Heart left ventricle (tissue), 16 donors: ENCODE data around the gene PFKFB2. TPM values are rescaled to one million over a fixed set of nuclear protein-coding genes. Genes with fewer than 3 reads are reported as not detected.

Source experiments
- ATAC-seq, 4 donors: fragments of 200-7000 bp; cut with Tn5 transposase; one replicate each; pipeline ENCODE4 v1.9.1; 2020 to 2022; ENCODE audit warnings: moderate library complexity in 4 of 4, mild to moderate bottlenecking in 3 of 4, moderate number of reproducible peaks in 1 of 4
- DNase-seq, 5 donors: peaks; one replicate each; pipeline ENCODE4 v3.0.0-alpha.2; 2020
- H3K27ac ChIP-seq, 12 donors: fragments of 200-600 bp; sonication (generic) in 4 of 12; one replicate each; pipeline versions ENCODE4 v1.5.0 to v1.8.0; 2016 to 2022; ENCODE audit warnings: mild to moderate bottlenecking in 2 of 12
- H3K27me3 ChIP-seq, 9 donors: fragments of 200-600 bp; sonication (generic) in 2 of 9; one replicate each; pipeline versions ENCODE4 v1.5.1 to v1.8.0; 2016 to 2022; ENCODE audit warnings: mild to moderate bottlenecking in 3 of 9
- H3K36me3 ChIP-seq, 9 donors: fragments of 200-600 bp; sonication (generic) in 2 of 9; one replicate each; pipeline versions ENCODE4 v1.5.0 to v1.8.0; 2018 to 2022; ENCODE audit warnings: mild to moderate bottlenecking in 2 of 9
- H3K4me1 ChIP-seq, 12 donors: fragments of 200-600 bp; sonication (generic) in 4 of 12; one replicate each; pipeline versions ENCODE4 v1.5.0 to v1.8.0; 2016 to 2022; ENCODE audit warnings: mild to moderate bottlenecking in 3 of 12
- H3K4me3 ChIP-seq, 12 donors: fragments of 200-600 bp; sonication (generic) in 4 of 12; one replicate each; pipeline versions ENCODE4 v1.5.0 to v1.8.0; 2017 to 2022; ENCODE audit warnings: mild to moderate bottlenecking in 9 of 12, moderate library complexity in 4 of 12
- H3K9me3 ChIP-seq, 12 donors: fragments of 200-600 bp; sonication (generic) in 4 of 12; one replicate each; pipeline versions ENCODE4 v1.5.0 to v1.8.0; 2016 to 2022; ENCODE audit warnings: mild to moderate bottlenecking in 1 of 12
- POLR2A ChIP-seq, 2 donors: fragments of 450-650 bp; IDR thresholded peaks; one replicate each; pipeline ENCODE4 v1.6.1; 2017; ENCODE audit warnings: antibody characterized with exemption in 2 of 2, mild to moderate bottlenecking in 2 of 2, moderate library complexity in 2 of 2
- WGBS, 4 donors: extraction: QIAGEN DNeasy Blood & Tissue Kit in 2 of 4; methylation state at CpG; one replicate each; pipeline versions ENCODE4 v1.1.5 to v1.1.7; 2013 to 2018; 5-methylcytosine and 5-hydroxymethylcytosine counted together
- intact Hi-C, 10 donors: fragments of 100-400 bp; cut with DNase I; formaldehyde crosslinking; loops; one replicate each; pipeline versions ENCODE4 v1.11.1 to v1.14.2; 2022
- polyA plus RNA-seq, 2 donors: library from polyadenylated mRNA; stranded (reverse); fragments of 200-250 nt; gene quantifications; one replicate each; pipeline ENCODE4 v1.2.3, GENCODE V29; 2013
- total RNA-seq, 9 donors: library from RNA; depleted of rRNA in 2 of 9; stranded (reverse); fragments of >200 nt in 2 of 9; fragmentation: NEBNext Ultra II Directional in 3 of 9; extraction: Animal tissue kit (Norgen Biotek cat#: 25700) in 3 of 9; gene quantifications; one replicate each; pipeline versions ENCODE4 v1.1.0 to v1.2.4, GENCODE V29; 2016 to 2023
- TF ChIP-seq, protein P1 (sequence below), 12 donors: fragments of 200-600 bp; sonication (generic) in 4 of 12; IDR thresholded peaks; one replicate each; pipeline versions ENCODE4 v1.5.0 to v1.8.0; 2018 to 2022; ENCODE audit warnings: antibody characterized with exemption in 12 of 12, mild to moderate bottlenecking in 5 of 12
- donor health status: ischemic (EF 13 %, LVEDD 7.1; RV severe dilation, severe dysfunction).
- donor health status: healthy with polysubstance abuse.
- donor health status: DM: no; HTN: yes; CAD: no.
- donor health status: DM: no; HTN: no; CAD: no.
- donor health status: ischemic (EF 25% LVEDD 6.9; RV normal size, moderate dysfunction).
- donor health status: ischemic (EF 25% LVEDD 5.7; RV mildly dilated, moderate dysfunction).
- donor health status: healthy.
- donor health status: DM: yes; HTN: yes; CAD: no.
- donor health status: ischemic (EF 35%, LVEDD 5.7; RV mildly dilated, moderate dysfunction).
- donor health status: nonischemic (EF 11% LVEDD 7.7; RV severe dilation, severe dysfunction).
- donor health status: DM: yes; HTN: yes; CAD: no.
- donor health status: PGD.
- donor health status: ischemic (EF 29% LVEDD 5.4; RV normal size, mild dysfunction).
- donor health status: nonischemic (EF 23%, LVEDD 6.1; RV moderate dilation, normal function).

The PFKFB2 gene
- total and polyA plus RNA-seq, 11 donors = 16.0 to 130 (median 58.7) TPM

DNA sequence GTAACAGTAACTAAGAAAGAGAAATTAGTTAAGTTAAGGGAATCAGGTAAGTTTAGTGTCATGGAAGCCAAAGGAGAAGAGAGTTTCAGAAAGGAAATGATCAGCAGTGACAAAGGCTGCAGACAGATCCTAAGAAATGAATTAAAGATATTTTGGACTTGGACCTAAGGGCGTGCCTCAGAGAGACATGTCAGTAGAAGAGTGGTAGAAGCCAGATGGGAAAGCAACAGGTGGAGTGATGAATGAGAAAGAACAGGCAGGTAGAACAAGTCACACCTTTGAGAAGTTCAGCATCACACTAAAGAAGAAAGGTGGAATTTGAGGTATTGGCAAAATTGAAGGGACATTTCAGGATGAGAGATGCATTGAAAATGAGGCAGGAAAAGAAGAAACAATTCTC, 49.6 kb downstream of the PFKFB2 start:
- H3K4me1 ChIP-seq = peaks cover 0 to 4% (median 0%) of the 10 kb centered on the region in 12 donors
- intact Hi-C loops = no loop called here
- no peak for DNase-seq
- WGBS, 4 donors = 66 to 85% (median 74%) methylated on average over 1 of the region's 1 CpG
- no peak overlapping the region for H3K27ac ChIP-seq
- H3K36me3 ChIP-seq = no peaks in the 10 kb centered on the region
- no peak for ATAC-seq
- H3K27me3 ChIP-seq = peaks cover 0 to 7% (median 0%) of the 10 kb centered on the region in 9 donors
- H3K9me3 ChIP-seq = no peaks in the 10 kb centered on the region
- no peak overlapping the region for H3K4me3 ChIP-seq
- TF ChIP-seq POLR2A (IDR thresholded peaks at IDR 0.05) = no peak
- TF ChIP-seq, protein P1, sequence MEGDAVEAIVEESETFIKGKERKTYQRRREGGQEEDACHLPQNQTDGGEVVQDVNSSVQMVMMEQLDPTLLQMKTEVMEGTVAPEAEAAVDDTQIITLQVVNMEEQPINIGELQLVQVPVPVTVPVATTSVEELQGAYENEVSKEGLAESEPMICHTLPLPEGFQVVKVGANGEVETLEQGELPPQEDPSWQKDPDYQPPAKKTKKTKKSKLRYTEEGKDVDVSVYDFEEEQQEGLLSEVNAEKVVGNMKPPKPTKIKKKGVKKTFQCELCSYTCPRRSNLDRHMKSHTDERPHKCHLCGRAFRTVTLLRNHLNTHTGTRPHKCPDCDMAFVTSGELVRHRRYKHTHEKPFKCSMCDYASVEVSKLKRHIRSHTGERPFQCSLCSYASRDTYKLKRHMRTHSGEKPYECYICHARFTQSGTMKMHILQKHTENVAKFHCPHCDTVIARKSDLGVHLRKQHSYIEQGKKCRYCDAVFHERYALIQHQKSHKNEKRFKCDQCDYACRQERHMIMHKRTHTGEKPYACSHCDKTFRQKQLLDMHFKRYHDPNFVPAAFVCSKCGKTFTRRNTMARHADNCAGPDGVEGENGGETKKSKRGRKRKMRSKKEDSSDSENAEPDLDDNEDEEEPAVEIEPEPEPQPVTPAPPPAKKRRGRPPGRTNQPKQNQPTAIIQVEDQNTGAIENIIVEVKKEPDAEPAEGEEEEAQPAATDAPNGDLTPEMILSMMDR (IDR thresholded peaks at IDR 0.05) = no peak

DNA sequence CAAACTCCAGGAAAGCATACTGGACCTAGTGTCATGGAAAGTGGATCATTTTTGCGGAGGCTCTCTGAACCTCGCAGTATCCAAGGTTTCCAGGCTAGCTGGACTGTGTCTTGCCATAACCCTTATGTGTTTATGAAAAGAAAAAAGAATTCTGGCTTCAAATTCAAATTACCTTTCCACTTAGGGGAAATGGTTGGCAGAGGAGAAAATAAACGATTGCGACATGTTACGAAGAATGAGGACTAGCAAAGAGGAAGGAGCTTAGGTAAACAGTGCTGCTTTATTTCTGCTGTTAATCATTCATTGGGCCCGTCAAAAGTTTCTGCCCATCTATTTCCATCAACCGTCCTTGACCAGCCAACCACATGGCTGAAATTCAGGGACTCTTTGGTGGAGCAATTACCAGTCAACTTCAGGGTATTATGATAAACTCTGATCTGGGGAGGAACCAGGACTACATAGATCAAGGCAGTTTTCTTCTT, 50.9 kb downstream of the PFKFB2 start, which contains the start of gene C4BPA:
Gene C4BPA (plus strand): TSS at position 342 of the 482 bp plus-strand sequence. CDS start 8,793 bp downstream, outside the sequence.
- Histone ChIP-seq H3K27ac (no peak within 1 kb of the TSS), H3K9me3 (no peaks in the 10 kb centered on the region), H3K36me3 (no peaks in the 10 kb centered on the region), H3K4me1 (peaks cover 0 to 4% (median 0%) of the 10 kb centered on the region in 12 donors), H3K27me3 (peaks cover 0 to 7% (median 0%) of the 10 kb centered on the region in 9 donors), H3K4me3 (no peak within 1 kb of the TSS)
- no peak for ATAC-seq
- 85 to 92% (median 89%) methylated on average over 7 of the region's 7 CpGs for WGBS, 4 donors
- TF ChIP-seq POLR2A (IDR thresholded peaks at IDR 0.05) = no peak
- TF ChIP-seq, protein P1 (IDR thresholded peaks at IDR 0.05) = no peak
- DNase-seq = no peak
- intact Hi-C loops = no loop called here

DNA sequence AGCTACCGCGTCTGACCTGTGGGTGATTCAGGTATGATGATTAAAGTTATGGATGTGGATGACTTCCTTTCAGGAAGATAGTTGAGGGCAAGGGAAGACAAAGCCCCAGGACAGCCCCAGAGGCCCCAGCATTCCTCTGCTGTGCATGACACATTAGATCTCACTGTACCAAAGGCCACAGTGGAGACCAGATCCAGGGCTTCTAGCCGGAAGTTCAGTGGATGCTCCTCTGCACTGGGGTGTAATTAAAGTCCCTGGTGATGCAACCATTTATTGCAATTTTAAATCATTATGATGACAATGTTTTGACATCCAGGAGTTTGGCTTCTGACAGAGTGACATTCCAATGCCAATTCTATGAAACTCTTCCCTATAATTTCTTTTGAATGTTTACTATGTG, 55.9 kb downstream of the PFKFB2 start:
- 78 to 87% (median 83%) methylated on average over 3 of the region's 3 CpGs for WGBS, 4 donors

DNA sequence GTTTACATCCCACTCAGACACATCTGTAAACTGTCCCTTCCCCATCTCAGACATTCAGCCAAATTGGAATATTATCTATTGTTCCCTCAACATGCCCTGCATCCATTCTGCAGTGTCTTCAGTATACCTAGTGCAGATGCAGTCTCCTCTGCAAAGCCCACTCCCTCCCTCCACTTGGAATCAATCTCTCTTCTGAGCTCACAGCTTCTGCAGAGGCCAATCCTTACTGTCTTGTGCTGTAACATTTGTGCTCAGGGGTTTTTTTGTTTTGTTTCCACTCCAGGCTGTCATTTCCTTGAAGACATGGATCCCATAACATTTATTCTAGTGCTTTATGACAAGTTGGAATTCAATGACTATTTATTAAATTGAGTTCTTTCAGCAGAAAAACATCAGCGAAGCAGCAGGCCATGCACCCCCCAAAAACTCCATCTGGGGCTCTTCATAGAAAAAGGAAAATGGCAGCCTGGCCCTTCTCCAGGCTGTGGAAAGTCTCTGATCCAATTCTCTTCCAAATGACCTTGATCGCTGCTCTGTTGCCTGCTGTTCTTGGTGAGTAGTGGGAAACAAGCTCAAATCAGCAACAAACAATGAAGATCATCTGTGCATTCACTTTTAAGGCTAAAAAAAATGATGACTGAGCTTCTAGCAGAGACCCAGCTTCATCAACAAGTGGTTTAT, 59.7 kb downstream of the PFKFB2 start:
- no peaks in the 10 kb centered on the region for H3K9me3 ChIP-seq
- WGBS, 4 donors = 72 to 86% (median 77%) methylated on average over 2 of the region's 2 CpGs
- H3K36me3 ChIP-seq = no peaks in the 10 kb centered on the region
- no peak overlapping the region for H3K27ac ChIP-seq
- intact Hi-C loops = no loop called here
- no peak overlapping the region for H3K4me3 ChIP-seq
- no peaks in the 10 kb centered on the region for H3K27me3 ChIP-seq
- DNase-seq (no peak), ATAC-seq (no peak)
- no peaks in the 10 kb centered on the region for H3K4me1 ChIP-seq
- TF ChIP-seq, protein P1 (IDR thresholded peaks at IDR 0.05) = no peak
- no peak for TF ChIP-seq POLR2A (IDR thresholded peaks at IDR 0.05)

More for the DNA sequence above, 55.9 kb downstream of the PFKFB2 start:
- TF ChIP-seq, protein P1 (IDR thresholded peaks at IDR 0.05) = no peak
- TF ChIP-seq POLR2A (IDR thresholded peaks at IDR 0.05) = no peak
- Histone ChIP-seq H3K36me3 (no peaks in the 10 kb centered on the region), H3K4me1 (no peaks in the 10 kb centered on the region), H3K27me3 (no peaks in the 10 kb centered on the region), H3K9me3 (no peaks in the 10 kb centered on the region), H3K4me3 (no peak overlapping the region), H3K27ac (no peak overlapping the region)
- intact Hi-C loops = no loop called here
- no peak for DNase-seq
- ATAC-seq = no peak
